ENCODE measurements around the gene FBXW4.

FBXW4 gene

DNA sequence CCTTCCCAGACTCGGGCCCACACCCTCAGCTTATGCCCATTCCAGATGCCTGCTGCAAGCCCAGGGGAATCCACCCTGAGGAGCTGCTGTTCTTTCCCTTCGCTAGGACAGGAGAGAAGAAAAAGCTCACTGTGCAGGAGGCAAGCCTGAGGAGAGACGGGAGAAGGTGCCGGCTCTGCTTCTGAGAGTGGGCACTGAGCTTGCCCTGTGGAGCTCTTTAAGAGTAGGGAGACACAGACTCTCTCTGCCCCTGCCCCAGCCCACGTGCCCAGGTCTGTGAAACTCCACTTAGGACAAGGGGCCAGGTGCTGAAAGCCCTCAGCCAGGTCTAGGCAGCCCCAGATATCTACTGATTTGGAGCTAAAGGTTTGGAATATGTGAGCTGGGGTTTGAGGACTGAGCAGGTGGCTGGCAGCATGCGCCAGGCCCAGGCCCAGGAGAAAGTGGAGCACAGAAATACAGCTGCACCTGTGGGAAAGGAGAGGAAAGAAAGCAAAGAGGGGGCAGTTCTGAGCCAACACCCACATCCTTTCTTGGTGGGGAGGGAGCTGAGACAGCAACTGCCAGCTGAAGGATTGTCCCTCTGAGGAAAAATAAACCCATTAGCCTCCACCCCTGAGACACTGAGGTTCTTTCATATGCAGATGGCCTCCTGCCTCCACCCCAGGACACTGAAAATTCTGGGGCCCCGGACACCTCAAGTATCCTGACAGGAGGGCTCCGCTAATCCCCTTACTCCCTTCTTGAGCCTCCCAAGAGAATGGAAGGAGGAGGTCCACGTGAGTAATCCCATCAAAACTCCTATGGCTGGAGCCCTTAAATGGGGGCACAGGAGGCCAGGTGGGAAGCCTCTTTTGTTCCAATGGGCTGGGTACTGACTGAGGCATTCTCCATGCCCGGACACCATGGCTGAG, 114.2 kb downstream of the FBXW4 start:
- no peak for DNase-seq

DNA sequence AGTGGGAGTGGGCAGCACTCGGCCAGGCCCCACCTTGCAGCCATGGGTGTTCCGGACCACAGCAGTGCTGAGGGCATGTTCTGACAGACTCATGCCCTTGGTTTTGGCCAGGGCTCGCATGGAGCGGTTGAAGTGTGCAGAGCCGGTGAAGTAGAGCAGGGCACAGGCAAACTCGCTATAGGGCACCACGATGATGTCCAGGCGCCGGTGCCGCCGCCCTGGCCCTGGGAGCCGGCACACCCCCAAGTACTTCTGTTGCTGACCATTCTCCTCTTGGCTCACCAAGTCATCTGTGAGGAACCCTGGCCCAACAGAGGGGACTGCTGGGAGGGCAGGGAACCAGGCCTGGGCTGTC, 115.5 kb downstream of the FBXW4 start:
- DNase-seq, result no peak

DNA sequence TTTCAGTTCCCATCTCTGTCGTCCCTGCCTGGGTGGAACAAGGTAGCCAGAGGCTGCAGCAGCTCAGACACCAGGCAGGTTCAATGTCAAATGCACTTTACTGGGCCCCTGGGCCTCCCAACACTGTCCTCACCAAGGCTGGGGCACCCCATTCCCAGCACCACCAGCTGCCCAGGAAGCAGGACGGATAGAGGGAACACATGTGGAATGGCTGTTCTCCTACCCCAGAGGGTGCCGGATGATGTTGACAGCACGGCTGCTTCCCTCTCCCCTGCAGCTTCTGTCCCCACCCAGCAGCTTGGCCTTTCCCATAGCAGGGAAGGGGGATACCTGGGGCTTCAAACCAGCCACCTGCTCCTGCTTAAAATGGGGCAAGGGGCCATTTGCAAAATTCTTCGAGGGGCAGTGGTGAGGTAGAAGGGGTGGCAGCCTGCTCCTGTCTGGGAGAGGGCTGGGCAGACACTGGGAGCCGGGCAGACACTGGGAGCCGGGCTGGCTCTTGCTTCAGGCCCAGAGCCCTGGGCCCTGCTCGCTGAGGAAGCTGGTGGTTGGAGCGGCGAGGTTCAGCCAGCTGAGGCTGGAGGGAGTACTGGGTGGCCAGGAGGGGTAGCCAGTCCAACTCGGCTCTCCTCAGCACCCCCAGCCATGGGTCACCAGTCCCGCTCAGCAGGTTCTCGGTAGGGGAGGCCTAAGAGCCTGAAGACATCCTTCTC, 116.0 kb downstream of the FBXW4 start:
- DNase-seq, result no peak

DNA sequence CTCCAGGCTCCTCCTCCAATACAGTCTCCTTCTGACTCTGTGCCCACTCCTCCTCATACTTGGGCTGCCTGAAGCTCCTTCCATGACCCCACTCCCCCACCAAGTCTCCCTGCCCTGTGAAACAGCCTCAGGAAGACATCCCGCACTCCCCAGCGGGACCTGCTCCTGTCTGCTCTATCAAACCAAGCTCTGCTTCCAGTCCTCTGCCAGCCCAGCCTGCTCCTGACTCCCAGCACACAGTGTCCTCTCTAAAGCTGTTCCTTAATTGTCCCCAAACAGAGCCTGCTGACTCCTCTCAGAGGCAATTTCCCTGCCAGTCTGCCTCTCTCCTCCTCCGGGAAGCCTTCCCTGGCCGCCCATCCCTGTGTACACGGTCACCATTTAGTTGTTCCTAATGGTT, 116.8 kb downstream of the FBXW4 start:
- DNase-seq, result no peak

DNA sequence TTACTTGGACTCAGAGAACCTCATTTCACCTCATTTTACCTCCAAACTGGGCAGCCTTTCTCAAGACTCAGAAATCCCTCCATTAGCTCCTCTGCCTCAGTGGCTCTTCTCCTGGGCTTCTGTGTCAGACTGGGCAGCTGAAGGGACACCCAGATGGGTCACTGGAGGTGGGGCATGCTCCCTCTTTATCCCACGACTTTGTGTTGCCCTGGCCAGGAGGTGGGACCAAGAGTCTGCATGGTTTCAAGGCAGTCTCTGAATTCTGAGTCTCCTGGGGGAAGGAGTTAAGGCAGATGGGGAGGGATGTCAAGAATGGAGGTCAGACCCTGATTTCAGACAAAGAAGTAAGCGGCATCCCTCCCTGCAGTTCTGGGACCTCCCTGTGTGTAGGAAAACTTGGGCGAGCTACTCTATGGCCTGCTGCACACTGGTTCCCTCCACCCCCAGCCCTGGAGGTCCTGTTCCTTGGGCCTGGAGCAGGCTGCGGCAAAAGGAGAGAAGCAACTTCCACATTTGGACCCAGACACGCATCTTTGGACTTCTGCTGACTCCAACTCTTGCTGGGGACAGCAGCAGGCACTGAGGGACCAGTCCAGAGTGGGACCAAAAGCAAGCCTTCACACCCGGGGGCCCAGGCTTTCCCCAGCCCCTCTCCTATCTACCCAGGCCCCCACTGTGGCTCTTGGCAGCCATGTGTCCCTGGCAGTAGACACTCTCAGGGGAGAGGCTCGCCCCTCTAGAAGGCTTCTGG, 117.7 kb downstream of the FBXW4 start:
- DNase-seq, result no peak

DNA sequence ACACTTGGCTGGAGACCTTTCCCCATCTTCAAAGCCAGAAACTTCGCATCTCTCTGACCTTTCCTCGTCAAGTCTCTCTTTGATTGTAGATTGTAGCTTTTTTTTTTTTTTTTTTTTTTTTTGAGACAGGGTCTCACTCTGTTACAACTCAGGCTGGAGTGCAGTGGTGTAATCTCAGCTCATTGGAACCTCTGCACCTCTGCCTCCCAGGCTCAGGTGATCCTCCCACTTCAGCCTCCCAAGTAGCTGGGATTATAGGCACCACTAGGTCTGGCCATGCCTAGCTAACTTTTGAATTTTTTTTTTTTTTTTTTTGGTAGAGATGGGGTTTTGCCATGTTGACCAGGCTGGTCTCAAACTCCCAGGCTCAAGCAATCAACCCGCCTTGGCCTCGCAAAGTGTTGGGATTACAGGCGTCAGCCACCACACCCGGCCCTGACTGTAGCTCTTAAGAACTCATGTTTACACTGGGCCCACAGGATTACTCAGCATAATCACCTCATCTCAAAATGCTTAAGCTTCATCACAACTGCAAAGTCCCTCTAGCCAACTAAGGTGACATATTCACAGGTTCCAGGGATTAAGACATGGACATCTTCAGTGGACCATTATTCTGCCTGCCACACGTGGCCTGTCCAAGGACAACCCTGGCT, 118.6 kb downstream of the FBXW4 start:
- DNase-seq, result no peak

DNA sequence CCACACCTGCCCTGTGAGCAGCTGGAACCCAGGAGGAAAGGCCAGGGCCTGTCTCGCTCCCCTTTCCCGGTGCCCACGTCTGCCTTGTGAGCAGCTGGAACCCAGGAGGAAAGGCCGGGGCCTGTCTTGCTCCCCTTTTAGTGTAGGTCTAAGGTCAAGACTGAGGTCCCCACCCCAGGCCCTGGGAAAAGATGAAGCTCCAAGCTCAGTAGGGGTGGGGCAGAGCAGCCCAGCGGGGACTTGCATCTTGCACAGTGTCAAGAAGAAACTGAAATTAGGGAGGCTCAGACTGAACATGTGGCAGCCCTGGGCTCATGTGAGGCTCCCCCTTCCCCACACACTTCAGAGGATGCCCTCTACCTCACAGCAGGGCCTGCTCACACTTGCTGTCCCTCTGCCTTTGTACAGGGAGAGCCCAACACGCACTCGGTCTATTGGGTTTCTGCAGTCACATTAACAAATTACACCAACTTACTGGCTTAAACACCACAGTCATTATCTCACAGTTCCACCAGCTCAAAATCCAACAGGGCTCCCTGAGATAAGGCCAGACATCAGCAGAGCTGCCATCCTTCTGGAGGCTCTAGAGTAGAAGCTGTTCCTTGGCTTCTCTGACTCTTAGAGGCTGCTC, 119.3 kb downstream of the FBXW4 start:
- DNase-seq, result no peak

DNA sequence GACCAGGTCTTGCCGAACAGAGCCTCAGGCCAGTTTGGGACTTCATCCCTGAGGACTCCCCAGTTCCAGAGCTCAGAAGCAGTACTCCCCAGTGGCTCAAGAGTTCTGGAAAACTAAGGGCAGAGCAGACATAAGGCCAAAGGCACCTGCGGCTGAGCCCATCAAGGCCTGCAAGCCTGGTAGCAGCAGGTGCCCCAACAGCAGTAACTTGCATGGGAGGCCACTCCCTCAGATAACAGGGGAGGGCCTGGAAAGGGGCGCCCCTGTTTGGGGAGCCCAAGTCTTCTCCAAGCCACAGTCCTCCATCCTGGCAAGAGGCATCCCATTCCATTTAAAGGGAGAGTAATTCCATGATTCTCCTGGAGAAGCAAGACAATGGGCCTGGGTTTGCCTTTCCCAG, 119.9 kb downstream of the FBXW4 start:
- DNase-seq, result no peak

DNA sequence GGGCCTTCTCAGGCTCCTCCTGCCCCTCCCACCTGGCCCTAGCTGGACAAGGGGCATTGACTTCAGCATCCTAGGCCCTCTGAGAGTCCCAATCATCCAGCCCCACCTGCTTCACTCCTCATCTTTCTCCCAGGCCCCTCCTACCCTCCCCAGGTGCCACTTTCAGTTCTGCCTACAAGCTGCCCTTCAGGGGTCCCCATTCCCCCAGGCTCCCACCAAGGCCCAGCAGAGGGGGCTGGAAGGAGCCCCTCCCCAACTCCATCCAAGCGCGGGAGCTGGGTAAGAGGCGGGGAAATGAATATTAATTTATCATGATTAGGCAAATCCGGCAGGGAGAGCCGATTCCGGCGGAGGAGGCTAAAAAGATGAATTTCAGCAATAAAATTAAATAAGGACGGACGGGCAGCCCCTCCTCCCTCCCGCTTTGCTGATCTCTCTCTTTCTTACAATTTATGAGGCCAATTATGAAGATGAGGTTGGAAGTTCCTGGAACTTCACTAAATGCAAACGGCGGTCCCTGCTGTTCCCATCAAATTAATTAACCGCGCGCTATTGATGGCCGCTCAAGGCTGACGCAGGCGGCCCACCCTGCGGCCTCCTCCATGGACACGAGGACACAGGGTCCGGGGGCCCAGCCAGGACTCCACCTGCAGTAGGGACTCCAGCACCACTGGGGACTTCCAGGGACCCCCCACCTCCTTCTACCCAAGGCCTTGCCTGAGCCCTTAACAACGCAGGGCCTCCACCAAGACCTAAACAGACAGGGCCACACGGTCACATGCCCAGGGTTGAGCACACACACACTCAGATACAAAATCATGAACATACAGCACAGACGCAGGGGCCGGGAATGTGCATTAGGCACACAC, 120.9 kb downstream of the FBXW4 start:
- DNase-seq, result no peak

DNA sequence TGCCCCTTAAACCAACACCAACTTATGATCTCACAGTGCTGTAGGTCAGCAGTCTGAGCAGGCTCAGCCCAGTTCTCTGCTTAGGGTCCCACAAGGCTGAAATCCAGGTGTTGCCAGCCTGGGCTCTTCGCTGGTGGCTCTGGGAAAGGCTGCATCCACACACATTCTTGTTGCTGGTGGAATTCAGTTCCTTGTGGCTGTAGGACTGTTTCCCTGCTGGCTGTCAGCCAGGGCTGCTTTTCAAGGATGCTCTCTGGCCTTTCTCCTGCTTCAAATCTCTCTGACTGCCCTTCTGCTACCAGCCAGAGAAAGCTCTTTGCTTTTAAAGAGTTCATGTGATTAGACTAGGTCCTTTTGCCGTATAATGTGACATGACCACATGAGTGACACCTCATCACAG, 122.2 kb downstream of the FBXW4 start:
- no peak for DNase-seq

DNA sequence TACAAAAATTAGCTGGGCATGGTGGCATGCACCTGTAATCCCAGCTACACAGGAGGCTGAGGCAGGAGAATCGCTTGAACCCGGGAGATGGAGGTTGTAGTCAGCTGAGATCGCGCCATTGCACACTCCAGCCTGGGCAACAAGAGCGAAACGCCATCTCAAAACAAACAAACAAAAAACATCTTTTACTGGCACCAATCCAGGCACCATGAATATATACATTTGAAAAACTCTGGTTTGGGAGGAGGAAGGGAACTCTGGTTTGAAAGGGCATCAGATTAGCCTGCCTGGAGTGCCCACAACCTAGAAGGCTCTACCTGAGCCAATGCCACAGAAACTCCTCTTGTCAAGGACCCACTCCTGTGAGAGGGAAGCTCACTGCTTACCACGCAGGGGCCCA, 122.8 kb downstream of the FBXW4 start:
- DNase-seq, result no peak

DNA sequence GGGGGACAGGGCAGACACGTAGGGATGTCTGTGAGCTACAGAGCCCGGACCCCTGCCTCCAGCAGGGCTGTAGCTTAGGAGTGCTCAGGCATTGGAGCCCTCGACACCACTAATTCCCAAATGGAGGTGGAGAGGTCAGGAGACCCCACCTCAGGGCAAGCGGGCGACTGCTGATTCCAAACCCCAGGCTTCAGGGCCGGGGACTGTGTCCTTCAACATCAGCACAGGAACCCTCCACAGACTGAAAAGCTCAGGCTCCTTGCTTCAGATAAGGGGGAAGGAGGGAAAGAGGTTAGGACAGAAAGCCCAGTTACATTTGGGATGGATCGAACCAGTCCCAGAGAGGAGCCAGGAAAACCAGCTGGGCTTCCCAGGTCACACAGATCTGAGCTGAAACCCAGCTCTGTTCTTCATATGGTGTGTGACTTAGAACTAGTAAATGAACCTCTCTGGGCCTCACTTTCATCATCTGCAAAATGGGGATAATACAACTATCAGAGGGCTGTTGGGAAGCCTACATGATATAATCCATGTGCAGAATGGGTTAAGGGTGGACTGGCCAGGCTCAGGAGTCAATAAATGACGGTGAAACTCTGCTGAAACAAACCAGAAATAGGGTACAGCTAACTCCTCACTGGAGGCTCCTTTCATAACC, 123.6 kb downstream of the FBXW4 start:
- no peak for DNase-seq

DNA sequence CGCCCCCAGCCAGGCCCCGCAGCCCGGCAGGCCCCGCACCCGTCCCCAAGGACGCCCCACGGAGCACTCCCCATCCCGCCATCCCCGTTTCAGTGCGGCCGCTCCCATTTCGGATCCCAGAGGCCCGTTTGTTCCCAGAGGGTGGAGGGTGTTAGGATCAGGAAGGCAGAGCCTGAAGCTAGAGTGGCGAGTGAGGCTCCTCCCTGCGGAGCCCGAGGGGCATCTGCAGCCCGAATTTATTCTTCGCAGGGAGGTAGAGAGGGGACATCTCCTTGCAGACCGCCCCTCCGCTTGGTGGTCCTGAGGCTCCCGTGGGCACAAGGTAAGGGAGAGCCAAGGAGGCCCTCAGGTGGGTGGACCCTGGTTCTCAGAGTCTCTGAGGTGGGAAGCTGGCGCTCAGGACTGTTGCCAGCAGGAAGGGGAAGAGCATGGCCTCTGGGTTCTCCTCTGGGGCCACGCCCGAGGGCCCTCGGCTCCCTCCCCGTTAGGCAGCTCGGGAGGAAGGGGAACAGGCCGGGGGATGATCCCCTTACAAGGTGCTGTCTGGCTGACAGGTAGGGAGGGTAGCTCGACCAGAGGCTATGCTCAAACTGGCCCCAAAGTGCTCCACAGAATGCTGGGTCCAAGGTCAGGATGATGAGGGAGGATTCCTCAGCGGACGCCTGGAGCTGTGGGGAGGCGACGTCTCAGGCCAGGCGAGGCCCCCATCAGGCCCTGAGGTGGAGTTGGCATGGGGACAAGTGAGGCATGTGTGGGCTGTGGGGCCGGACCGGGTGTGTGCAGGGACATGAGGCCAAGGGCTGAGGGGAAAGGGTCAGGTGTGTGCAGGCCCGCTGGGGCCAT, 124.3 kb downstream of the FBXW4 start:
- peak; percentile 29 to 66 (median 52) for DNase-seq

DNA sequence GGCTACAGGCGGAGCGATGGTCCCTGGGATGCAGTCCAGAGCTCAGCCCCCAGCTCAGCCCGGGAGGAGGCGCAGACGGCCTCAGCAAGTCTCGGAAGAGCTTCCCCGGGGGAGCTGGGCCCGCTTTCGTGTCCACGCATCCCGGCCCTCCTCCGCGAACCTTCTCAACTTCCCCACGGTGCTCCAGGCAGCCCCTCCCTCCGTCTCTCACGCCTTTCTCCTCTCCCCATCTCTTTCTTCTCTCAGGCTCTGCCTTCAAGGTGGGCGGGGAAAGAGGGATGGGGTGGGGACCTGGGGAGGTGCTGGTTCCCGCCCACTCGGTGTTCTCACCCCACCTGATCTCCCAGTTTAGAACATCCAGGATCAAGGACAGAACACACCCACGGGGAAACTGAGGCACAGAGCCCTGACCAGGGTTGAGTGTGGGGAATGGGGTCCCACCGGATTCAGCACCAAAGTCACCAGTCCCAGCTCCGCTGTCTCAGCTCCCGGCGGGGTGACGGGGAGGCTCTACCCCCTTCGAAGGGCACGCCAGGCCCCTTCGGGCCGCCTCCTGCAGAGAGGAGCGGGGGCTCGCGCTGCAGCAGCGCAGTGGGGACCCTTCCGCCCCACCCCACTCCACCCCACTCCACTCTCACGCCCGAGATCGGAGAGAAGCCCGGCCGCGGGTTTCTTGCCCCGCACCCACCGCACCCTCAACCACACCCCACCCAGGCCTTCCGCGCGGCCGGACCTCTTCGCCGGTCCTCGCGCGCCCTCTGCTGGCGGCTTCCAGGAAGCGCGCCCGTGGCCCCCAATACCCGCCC, 125.1 kb downstream of the FBXW4 start:
- peak; percentile 77 to 93 (median 90) for DNase-seq

DNA sequence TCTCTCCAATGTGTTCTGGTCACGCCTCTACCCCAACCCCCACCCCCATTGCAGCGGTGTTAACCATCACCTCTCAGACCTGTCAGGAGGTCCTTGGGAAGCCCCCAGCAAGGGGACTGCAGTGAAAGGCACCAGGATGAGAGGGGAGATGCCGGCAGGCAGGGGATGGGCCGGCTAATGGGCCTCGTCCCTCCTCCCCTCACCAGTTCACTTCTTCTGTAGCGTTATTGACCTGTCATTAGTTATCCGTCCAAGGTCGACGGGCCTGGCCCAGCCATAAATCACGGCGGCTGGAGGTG, 125.7 kb downstream of the FBXW4 start:
- DNase-seq, result no peak

DNA sequence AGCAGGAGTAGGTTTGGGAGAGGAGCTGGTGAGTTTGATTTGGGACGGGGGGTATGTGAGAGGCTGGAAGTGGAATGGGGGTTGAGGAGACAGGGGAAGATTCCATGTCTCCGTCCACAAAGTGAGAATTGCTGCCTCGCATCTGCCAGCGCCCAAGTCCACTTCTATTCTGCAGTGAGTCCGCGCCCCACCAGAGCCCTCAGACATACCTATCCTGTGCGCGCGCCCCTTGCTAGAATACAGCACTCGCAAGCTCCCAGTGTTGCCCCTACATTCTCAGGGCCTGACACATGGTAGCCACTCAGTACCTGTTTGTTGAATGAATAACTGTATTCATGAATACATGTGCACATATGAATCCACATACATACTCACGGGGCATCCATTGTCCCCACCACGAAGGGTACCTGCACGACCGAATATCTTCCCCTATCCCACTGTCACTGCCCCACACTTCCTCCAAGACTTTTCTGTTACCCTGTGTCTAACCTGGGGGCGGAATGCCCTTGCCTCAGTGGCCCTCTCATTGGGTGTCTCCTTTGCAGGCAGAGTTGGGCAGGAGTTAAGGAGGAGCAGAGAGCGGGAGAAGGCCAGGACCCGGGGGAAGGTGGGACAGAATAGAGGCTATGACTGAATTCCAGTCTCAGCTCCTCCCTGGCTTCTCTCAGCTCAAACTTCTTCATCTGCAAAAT, 126.8 kb downstream of the FBXW4 start:
- no peak for DNase-seq

DNA sequence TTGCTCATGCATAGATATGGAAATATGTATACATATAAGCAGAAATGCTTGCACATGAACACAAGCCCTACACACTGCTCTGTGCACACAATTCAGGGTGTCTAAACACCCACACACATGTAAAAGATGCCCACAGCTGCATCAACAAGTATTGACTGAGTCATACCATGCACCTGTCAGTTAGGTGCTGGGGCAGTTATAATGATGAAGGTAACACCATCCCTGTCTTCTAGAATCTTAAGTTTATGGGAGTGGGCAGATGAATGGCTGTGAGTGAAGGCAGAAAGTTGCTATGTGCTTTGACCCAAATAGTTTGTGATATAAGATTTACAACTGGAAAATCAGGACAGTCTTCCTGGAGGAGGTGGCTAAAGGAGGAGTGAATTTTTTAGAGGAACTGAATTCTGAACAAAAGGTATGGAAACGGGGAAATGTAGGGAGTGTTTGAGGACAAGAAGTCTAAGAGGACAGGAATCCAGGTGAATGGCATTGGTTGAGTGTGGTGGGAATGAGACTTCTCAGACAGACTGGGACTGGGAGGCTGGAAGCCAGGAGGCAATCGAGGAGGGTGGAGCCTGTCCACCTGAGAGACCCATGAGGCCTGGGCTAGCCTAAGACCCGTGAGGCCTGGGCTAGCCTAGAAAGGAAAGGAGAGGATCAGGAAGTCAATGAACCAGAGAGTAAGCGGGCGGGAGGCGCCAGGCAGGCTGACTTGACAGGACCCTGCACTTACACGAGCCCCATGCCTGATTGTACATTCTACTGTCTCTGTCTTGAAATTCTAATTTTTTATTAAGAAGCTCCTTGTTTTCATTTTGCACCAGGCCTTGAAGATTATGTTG, 127.6 kb downstream of the FBXW4 start:
- no peak for DNase-seq

All from suppressor macrophage (primary cell).